Kidney tubule cell (primary cell): ENCODE measurements around the gene SLC5A10.

Source experiments
- DNase-seq: peaks from one replicate; pipeline ENCODE4 v3.0.0-alpha.2; 2018; ENCODE audit warnings: low spot score

Gene SLC5A10

GRCh38 chr17:18951941-18952842, at the start of gene SLC5A10:
TSS of gene SLC5A10 (plus strand) at chr17:18952165. CDS start at chr17:18952206, 41 bp downstream.
- DNase-seq: peak; percentile 89

DNA sequence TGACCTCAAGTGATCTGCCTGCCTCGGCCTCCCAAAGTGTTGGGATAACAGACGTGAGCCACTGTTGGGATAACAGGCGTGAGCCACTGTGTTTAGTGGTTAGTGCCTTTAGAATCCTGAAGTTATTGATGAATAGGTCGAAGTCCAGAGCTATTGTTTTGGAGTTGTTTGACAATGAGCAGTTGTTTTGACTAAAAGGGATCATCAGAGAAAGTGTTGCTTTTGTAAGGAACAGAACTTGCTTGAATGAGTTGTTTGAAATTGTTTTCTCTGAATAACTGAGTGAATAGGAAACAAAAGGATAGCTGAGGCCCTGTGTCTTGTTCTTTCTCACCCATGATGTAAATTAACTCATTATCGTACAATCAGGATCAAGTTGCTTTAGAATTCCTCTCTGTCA, 47.5 kb upstream of the SLC5A10 start:
- no peak for DNase-seq

DNA sequence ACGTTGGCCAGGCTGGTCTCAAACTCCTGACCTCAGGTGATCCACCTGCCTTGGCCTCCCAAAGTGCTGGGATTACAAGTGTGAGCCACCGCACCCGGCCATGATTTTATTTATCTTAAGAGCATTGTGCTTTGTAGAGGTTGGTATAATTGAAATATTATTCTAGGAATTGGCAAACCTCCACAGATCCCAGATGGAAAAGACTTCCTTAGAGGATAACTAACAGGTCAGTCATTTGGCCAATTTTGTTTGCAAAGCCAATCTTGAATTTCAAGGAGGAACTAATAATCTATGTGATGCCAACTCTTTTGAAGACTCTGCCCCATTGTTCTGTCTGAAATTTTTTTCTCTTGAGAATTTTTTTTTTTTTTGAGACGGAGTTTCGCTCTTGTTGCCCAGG, 46.7 kb upstream of the SLC5A10 start:
- DNase-seq: no peak

- DNase-seq: no peak
These were observed 41.6 kb upstream of the SLC5A10 start for GRCh38 chr17:18910326-18910725.

- no peak for DNase-seq
These were observed 41.1 kb upstream of the SLC5A10 start for GRCh38 chr17:18910881-18911280.

GRCh38 chr17:18916816-18917500, 35.0 kb upstream of the SLC5A10 start:
- peak; percentile 51 for DNase-seq

DNA sequence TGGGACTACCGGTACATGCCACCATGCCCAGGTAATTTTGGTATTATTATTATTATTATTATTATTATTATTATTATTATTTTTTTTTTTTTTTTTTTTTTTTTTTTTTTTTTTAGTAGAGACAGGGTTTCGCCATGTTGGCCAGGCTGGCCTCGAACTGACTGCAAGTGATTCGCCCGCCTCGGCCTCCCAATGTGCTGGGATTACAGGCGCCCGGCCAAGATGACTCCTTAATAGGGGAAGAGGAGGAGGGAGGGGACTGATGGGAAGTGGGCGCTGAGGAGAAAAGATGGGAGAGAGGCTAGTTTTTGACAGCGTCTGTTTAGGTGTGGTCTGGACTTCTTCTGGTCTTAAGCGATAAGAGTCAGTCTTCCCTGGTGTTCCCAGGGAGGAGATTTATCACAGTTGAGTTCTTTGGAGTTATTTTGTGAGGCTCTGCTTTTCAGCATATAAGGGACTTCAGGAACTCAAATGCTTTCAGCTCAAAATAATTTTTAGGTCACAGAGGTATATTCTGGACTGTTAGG, 34.4 kb upstream of the SLC5A10 start:
- DNase-seq: no peak

DNA sequence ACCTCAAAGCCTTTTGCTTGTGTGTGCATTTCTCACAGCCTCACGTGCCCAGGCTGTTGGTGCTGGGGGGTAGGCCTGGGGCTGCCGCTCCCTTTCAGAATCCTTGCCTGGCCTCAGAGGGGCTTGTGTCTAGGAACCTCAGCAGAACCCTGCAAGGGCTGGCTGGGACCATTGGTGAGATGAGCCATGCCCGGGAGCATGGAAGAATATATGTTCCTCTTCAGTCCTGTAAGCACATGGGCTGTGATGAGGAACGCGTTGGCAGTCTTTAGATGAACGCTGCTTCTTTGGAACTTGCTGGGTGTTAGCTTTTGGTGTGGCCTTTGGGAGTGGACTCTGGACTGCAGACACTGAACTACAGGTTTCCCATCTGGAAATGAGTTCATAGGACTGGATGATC, 32.0 kb upstream of the SLC5A10 start:
- no peak for DNase-seq

- DNase-seq: peak; percentile 59
These were observed 31.0 kb upstream of the SLC5A10 start for GRCh38 chr17:18920911-18921441.

- no peak for DNase-seq
These were observed 30.5 kb upstream of the SLC5A10 start for GRCh38 chr17:18921485-18921884.

DNA sequence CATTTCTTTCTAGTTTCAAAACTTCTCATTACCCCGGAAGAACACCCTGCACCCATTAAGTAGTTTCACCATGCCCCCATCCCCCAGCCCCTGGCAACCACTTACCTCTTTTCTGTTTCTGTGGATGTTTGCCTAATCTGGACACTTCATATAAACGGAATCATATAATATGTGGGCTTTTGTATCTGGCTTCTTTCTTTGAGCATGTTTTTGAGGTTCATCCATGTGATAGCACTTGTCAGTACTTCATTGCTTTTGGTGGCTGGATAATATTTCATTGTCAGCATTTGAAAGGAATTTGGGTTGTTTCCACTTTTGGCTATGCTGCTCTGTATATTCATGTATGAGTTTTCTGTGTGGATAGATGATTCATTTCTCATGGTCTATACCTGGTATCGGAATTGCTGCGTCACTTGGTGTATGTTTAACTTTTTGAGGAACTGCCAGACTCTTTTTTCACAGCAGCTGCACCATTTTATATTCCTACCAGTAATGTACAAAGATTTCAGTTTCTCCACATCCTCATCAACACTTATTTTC, 30.0 kb upstream of the SLC5A10 start:
- peak; percentile 92 for DNase-seq

DNA sequence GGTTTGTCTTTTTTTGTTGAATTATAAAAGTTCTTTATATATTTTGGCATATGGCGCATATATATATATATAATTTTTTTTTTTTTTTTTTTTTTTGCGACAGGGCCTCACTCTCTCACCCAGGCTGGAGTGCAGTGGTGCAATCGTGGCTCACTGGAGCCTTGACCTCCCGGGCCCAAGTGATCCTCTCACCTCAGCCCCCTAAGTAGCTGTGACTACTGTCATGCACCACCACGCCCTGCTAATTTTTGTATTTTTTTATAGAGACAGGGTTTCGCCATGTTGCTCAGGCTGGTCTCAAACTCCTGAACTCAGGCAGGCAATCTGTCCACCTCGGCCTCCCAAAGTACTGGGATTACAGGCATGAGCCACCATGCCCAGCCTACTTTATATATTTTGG, 29.4 kb upstream of the SLC5A10 start:
- DNase-seq: peak; percentile 33

DNA sequence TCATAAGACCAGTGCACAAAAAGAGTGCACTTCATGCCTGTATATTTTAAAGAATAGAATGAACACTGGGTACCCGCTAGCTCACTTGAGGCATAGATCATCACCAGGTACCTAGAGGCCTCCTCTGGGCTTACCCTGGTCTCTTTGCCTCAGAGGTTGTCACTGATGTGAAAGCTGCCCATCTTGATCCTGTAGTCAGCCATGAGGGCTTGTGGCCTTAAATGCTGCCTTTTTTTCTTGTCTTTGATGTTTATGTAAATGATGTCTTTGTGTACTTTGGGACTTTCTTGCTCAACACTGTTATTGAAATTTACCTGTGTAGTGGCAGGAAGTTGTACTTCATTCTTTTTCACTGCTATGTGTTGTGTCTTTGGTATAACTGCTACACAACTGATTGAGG, 26.8 kb upstream of the SLC5A10 start:
- DNase-seq: no peak

GRCh38 chr17:18928628-18929125, 23.3 kb upstream of the SLC5A10 start:
- no peak for DNase-seq

- no peak for DNase-seq
These were observed 19.5 kb upstream of the SLC5A10 start for GRCh38 chr17:18932360-18933055.

GRCh38 chr17:18933102-18934058, 18.6 kb upstream of the SLC5A10 start:
- DNase-seq: no peak

DNA sequence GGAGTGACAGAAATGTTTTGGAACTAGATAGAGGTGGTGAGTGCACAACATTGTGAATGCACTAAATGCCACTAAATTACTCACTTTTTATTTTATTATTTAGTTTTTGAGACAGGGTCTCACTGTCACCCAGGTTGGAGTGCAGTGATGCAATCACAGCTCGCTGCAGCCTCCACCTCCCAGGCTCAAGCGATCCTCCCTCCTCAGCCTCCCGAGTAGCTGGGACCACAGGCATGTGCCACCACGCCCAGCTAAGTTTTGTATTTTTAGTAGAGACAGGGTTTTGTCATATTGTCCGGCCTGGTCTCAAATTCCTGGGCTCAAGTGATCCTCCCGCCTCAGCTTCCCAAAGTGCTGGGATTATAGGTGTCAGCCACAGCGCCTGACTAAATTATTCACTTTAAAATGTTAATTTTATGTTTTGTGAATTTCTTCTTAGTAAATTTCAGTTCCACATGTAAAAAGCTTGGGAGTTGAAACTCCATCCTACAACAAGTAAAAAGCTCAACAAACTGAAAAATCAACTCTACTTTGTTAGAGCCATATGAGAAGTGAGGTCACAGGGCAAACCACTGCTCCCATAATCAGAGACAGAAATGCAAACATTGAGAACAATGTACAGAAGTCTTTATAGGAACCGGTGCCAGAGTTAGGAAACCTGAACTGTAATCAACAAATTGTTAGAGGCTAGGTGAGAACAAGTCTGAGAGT, 13.8 kb upstream of the SLC5A10 start:
- no peak for DNase-seq

DNA sequence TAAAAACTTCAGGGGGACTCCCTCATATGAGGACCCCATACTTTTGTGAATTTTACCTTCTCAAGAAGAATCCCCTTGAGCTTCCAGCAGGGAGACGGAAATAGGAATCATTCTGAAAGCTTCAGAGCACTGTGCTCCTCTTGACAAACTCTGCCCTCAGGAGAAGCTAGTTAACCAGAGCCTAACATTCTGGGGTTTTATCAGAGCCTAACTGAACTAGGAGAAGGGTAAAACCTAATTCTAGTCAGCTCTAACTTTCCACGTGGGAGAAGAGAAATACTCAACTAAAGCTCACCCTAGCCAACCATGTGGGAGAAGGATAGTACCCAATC, 13.3 kb upstream of the SLC5A10 start:
- no peak for DNase-seq

GRCh38 chr17:18944646-18945045, 7.3 kb upstream of the SLC5A10 start:
- no peak for DNase-seq

GRCh38 chr17:18946536-18946935, 5.4 kb upstream of the SLC5A10 start:
- DNase-seq: peak; percentile 46
